HG03095 (cell line): ENCODE measurements around the gene MMP25.

ENCODE experiments used
- ATAC-seq: cut with Tn5 transposase; IDR thresholded peaks from one replicate; pipeline ENCODE4 v1.9.1; 2021; ENCODE audit warnings: moderate library complexity; ENCODE audit not compliant: unreplicated experiment

MMP25 gene

DNA sequence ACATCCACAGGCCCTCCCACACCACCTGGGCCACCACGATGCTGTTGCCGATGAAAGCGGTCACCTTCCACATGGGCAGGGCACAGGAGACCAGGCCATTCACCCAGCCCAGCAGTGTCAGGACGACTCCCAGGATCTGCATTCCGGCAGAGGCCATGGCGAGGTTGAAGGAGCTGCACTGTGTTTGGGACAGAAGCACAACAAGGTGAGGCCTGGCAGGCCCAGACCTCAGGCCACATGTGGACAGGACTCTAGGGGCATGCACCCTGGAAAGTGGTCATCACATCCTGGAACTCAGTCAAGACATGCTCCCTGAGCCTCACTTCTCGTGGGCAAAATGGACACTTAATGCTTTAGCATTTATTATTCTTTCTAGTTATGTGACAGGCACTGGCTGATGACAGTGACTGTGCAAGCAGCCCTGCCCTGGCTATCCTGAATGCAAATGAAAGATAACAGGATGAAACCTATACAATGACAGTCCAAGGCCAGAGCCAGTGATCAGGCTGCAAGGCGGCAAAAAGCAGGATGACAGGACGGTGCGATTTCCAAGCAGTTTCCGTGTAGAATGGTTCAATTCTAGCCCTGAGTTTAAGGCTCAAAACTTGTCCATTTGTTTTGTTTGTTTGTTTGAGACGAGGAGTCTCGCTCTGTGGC, 30.4 kb upstream of the MMP25 start:
- no peak for ATAC-seq

GRCh38 chr16:3017344-3017743, 29.0 kb upstream of the MMP25 start:
- ATAC-seq = no peak

DNA sequence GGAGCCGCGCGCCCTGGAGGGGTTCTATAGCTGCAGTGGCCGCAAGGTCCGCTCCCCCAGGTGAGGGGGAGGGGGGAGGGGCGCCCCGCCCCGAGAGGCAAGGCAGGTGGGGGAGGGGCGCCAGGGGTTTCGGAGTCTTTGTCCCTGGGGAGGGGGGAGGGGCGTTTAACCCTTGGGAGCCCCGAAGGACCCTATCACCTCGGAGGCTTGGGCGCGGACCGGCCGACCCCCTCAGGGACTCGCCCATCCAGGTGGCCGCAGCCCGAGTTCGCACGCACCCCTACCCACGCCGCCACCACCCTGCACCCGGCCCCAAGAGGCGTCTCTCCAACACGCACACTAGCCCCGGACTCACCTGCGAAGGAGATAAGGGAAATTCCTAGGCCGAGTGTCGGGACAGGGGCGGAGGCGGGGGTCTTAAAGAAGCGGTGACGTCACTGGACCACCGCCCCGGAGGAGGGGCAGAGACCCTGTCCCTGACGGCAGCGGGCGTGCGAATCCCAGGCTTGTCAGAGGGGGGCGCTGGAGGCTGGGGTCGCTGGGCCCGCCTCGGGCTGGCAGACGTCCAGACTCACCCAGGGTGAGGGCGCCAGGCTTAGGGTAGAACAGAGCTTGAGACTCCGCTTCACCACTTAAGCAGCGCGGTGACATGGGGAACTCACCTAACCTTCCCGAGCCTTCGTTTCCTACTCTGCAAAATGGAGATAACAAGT, 28.4 kb upstream of the MMP25 start, which contains the start of gene CLDN6:
CLDN6 (minus strand) TSS at position 390 of the 713 bp plus-strand sequence. CDS start 2,162 bp downstream, outside the sequence.
- no peak for ATAC-seq

DNA sequence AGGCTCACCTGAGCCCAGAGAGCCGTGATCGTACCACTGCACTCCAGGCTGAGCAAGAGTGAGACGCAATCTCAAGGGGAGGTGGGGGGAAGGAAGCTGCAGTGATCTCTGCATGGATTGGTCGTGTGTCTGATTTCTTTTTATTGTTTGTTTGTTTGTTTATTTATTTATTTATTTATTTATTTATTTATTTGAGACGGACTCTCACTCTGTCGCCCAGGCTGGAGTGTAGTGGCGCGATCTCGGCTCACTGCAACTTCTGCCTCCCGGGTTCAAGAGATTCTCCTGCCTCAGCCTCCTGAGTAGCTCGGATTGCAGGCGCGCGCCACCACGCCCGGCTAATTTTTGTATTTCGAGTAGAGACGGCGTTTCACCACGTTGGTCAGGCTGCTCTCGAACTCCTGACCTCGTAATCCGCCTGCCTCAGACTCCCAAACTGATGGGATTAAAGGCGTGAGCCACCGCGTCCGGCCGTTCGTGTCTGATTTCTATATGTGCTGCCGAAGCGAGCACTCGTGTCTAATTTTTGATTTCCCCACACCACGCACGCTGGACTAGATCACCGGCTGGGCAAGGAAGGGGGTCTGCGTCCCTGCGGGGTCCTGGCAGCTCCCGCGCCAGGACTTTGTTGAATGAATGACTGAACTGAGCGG, 26.6 kb upstream of the MMP25 start:
- no peak for ATAC-seq

DNA sequence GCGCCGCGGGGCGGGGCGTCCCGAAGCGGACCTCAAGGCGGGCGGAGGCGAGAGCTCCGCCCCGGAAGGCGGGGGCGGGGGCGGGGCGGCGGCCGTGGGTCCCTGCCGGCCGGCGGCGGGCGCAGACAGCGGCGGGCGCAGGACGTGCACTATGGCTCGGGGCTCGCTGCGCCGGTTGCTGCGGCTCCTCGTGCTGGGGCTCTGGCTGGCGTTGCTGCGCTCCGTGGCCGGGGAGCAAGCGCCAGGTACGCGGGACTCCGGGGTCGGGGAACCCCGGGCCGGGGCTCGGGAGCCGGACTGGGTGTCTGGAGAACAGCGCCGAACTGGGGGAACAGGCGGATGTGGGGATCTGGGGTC, 26.1 kb upstream of the MMP25 start, which contains the start of gene TNFRSF12A:
TNFRSF12A (plus strand) TSS at position 122 of the 357 bp plus-strand sequence; CDS start at position 152, 30 bp downstream.
- no peak for ATAC-seq

- ATAC-seq = no peak
Observed at GRCh38 chr16:3020604-3021448, 25.5 kb upstream of the MMP25 start.

GRCh38 chr16:3021449-3022207, 24.7 kb upstream of the MMP25 start:
- ATAC-seq = no peak

DNA sequence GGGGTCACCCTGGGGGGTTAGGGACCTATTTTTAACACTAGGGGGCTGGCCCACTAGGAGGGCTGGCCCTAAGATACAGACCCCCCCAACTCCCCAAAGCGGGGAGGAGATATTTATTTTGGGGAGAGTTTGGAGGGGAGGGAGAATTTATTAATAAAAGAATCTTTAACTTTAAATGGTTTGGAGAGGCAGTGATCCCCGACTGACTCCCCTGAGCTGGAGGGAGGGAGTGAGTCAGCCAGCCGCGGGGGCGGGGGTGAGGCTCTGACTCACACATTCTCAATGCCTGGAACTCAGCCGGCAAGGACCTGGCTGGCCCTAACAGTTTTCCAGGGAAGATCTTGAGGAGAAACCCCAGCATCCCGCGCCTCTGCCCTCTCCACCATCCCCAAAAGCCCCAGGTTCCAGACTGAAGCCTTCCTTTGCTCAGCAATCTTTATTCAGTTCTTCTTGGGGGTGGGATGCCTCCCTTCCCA, 24.1 kb upstream of the MMP25 start:
- ATAC-seq = no peak

DNA sequence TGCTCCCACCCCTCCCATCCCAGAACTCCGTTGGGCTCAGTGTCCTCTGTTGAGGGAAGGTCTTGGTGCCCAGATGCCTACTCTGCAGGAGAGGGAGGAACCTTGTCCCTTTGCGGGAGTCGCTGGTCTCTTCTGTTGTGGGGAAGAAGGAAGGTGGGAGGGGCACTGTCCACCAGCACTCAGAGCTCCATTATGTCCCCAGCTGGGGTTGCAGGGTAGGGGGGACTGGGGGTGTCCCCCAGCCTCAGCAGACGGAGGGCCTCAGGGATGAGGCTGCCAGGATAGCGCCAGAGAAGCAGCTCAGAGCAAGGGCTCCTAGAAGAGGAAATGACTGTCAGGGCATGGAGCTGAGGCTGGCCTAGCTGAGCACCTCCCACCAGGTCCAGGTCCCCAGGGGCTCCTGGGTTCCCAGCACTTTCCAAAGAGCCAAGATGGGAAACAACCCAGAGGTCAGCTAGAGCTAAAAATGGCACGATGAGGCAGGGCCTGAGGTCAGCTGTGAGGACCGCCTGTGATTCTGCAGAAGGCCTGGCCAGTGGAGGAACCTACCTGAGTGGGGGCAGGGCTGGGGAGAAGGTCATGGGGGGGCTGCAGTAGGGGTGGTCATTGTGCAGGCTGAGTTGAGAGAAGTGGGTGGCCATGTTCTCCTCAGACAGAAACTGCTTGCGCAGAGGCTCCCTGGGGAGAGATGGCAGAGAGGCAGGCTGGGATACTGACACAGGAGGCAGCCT, 23.5 kb upstream of the MMP25 start:
- ATAC-seq = no peak

GRCh38 chr16:3023415-3023668, 23.0 kb upstream of the MMP25 start:
- no peak for ATAC-seq

DNA sequence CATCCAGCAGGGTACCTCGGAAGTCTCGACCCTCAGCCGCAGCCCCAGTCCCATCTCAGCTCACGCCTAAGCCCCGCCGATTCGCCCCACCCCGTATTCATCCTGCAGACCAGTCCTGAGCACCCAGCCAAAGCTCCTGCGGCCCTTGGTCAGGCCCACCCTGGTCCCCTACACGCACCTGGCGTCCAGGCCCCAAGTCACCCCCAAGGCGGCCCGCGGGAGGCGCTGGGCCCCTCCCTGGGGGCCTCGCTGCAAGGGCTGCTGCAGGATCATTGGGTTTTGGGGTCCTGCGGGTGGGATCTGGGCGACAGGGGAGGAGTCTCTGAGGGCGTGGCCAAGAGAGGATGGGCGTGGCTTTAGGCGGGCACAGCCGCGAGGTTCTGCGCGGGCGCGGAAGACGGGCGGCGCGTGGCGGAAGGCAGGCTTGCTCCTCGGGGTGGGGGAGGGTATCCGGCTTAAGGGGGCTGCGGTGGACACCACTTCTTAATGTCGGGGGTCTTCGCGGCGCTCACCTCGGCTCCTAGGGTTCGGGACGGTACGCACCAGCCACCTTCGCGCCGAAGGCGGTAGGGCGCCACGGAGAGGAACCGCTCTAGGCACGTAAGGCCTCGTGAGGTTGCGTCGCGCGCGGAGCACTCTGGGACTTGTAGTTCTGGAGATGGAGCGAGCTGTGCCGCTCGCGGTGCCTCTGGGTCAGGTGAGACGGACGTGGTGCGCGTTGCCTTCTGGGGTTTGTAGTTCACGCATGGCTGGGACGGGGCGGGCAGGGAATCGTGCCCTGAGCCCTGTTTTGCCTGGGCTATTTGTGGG, 22.5 kb upstream of the MMP25 start, which contains the start of the genes HCFC1R1 and THOC6:
HCFC1R1 (minus strand) TSS at position 274 of the 810 bp plus-strand sequence; CDS start at position 273, 1 bp downstream.
THOC6 (plus strand) TSS at position 367 of the 810 bp plus-strand sequence; CDS start at position 659, 292 bp downstream.
- peak; percentile 63 for ATAC-seq

- ATAC-seq = no peak
Observed at GRCh38 chr16:3025032-3026002, 21.0 kb upstream of the MMP25 start.

DNA sequence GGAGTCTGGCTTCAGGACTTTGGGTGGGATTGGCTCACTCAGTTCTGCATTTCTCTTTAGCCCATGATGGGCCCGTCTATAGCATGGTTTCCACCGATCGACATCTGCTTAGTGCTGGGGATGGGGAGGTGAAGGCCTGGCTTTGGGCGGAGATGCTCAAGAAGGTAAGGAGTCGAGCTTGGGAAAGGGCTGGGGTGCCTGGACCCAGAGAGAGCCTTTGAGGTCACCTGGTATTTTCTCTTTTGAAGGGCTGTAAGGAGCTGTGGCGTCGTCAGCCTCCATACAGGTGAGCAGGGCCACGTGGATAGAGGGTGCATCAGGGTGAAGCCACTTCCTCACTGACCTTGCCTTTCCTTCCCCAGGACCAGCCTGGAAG, 20.4 kb upstream of the MMP25 start:
- ATAC-seq = no peak

DNA sequence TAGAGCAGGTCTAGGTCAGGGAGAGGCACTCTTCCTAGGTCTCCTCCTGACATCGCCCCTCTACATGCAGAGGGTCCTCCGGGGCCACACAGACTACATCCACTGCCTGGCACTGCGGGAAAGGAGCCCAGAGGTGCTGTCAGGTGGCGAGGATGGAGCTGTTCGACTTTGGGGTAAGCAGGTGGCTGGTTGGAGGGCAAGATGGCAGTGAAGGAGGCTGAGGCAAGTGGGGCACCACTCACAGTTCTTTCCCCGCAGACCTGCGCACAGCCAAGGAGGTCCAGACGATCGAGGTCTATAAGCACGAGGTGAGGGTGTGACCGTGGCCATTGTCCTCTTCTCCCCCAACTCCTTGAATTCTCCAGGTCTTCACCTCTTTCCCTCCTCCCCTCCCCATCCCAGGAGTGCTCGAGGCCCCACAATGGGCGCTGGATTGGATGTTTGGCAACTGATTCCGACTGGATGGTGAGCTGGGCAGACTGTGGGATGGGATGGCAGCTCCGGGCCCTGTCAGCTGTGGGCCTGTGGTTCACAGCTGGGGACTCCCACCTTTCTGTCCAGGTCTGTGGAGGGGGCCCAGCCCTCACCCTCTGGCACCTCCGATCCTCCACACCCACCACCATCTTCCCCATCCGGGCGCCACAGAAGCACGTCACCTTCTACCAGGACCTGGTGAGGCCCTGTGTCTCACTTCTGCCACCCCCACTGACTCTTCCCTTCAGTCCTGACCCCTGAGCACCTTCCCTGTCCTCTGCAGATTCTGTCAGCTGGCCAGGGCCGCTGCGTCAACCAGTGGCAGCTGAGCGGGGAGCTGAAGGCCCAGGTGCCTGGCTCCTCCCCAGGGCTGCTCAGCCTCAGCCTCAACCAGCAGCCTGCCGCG, 19.5 kb upstream of the MMP25 start:
- no peak for ATAC-seq

DNA sequence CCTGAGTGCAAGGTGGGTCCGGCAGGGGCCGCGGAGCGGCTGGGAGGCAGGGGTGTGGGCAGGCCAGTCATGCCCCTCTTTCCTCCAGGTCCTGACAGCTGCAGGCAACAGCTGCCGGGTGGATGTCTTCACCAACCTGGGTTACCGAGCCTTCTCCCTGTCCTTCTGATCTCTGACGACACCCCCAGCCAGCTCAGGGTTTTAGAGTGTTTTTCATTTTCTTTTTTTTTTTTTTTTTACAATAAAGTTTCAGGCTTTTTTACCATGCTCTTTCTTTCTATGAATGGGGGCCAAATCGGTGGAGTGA, 18.9 kb upstream of the MMP25 start:
- no peak for ATAC-seq

DNA sequence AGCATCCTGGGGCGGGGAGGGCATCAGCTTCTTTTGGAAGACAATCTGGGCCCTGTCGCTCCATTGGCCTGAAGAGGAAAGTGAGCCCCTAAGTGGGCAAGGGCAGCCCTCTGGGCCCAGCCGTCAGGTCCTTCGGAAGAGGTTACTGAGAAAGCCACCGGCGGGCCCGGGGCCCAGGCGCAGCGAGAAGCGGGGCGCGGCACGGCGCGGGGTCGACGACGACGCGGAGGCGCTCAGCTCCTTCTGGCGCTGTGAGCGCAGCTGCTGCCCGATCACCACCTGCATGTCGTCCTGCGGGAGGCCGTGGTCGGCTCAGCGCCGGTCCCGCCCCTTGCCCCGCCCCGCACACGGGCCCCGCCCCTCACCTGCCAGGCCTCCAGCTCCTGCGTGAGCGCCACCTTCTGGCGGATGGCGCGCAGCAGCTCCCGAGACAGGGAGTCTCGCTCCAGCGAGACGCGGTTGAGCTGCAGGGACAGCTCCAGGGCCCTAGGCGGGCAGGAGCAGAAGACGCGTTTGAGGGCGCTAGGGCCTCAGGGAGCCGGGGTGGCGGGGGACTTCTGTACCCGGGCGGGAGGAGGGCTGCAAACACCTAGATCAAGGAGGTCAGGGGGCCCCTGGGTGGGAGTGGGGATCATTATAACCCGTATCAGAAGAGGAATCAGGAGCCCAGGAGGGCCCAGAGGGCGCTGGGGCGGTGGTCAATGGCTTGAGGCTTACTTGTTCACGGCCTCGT, 18.2 kb upstream of the MMP25 start:
- ATAC-seq = no peak
